WTC11 (cell line): ENCODE data around the gene UGT1A10. TPM values are rescaled to one million over a fixed set of nuclear protein-coding genes. Genes with fewer than 3 reads are reported as not detected.

Experiments used
- ATAC-seq: fragments of 200-7000 bp; cut with Tn5 transposase; 2 replicates; pipeline ENCODE4 v1.10.0; 2021; ENCODE audit warnings: mild to moderate bottlenecking, moderate library complexity
- CTCF ChIA-PET: fragments of 300-600 bp; sonication (Branson Sonifier 250); formaldehyde crosslinking; loops from one replicate; lab custom pipeline; 2021; ENCODE audit warnings: antibody characterized with exemption; lab: Charles Lee
- POLR2A ChIA-PET: fragments of 350-600 bp; sonication (Branson Sonifier 250); formaldehyde crosslinking; loops from one replicate; lab custom pipeline; 2021; ENCODE audit warnings: antibody characterized with exemption; lab: Charles Lee
- DNase-seq: peaks from one replicate; pipeline ENCODE4 v3.0.0; 2021; ENCODE audit warnings: low spot score
- H3K27ac Mint-ChIP-seq: 2 replicates; pipeline ENCODE4 v1.8.0; 2021; ENCODE audit warnings: mixed read lengths
- H3K27me3 Mint-ChIP-seq: 2 replicates; pipeline ENCODE4 v1.8.0; 2021; ENCODE audit warnings: low read depth, mild to moderate bottlenecking, moderate library complexity, mixed read lengths
- H3K36me3 Mint-ChIP-seq: 2 replicates; pipeline ENCODE4 v1.8.0; 2021; ENCODE audit warnings: mixed read lengths
- H3K4me1 Mint-ChIP-seq: 2 replicates; pipeline ENCODE4 v1.8.0; 2022; ENCODE audit warnings: mixed read lengths
- H3K4me3 Mint-ChIP-seq: 2 replicates; pipeline ENCODE4 v1.8.0; 2021; ENCODE audit warnings: mild to moderate bottlenecking, moderate library complexity, mixed read lengths
- H3K9me3 Mint-ChIP-seq: 2 replicates; pipeline ENCODE4 v1.8.0; 2021; ENCODE audit warnings: mixed read lengths
- CBFB ChIP-seq: sonication (generic); formaldehyde crosslinking; IDR thresholded peaks from 2 replicates; pipeline ENCODE4 v1.8.1; 2022; ENCODE audit warnings: mild to moderate bottlenecking, low read depth, missing genetic modification reagents
- ESRRA ChIP-seq: sonication (generic); formaldehyde crosslinking; IDR thresholded peaks from 2 replicates; pipeline ENCODE4 v1.8.1; 2022; ENCODE audit warnings: mild to moderate bottlenecking, missing genetic modification reagents, borderline replicate concordance
- FOXP1 ChIP-seq: sonication (generic); formaldehyde crosslinking; IDR thresholded peaks from 2 replicates; pipeline ENCODE4 v1.8.0; 2022; ENCODE audit warnings: missing genetic modification reagents, mild to moderate bottlenecking, moderate library complexity, borderline replicate concordance
- GABPB1 ChIP-seq: sonication (generic); formaldehyde crosslinking; IDR thresholded peaks from 2 replicates; pipeline ENCODE4 v1.8.1; 2023; ENCODE audit warnings: mild to moderate bottlenecking, missing genetic modification reagents
- GTF2I ChIP-seq: fragments of 250-450 bp; sonication (Bioruptor Pico); conservative IDR thresholded peaks from 2 replicates; pipeline ENCODE4 v1.4.0; 2021; ENCODE audit warnings: mild to moderate bottlenecking
- JAZF1 ChIP-seq: fragments of 250-450 bp; sonication (Bioruptor Pico); IDR thresholded peaks from 2 replicates; pipeline ENCODE4 v1.9.0; 2021; ENCODE audit warnings: moderate library complexity, mild to moderate bottlenecking, inconsistent platforms
- NR1H2 ChIP-seq: sonication (generic); formaldehyde crosslinking; IDR thresholded peaks from 2 replicates; pipeline ENCODE4 v1.9.0; 2021; ENCODE audit warnings: mild to moderate bottlenecking, moderate library complexity, missing genetic modification reagents
- NR3C1 ChIP-seq: sonication (generic); formaldehyde crosslinking; conservative IDR thresholded peaks from 2 replicates; pipeline ENCODE4 v1.8.1; 2023; ENCODE audit warnings: low read depth, mild to moderate bottlenecking, missing genetic modification reagents
- TCF7 ChIP-seq: sonication (generic); formaldehyde crosslinking; IDR thresholded peaks from 2 replicates; pipeline ENCODE4 v1.8.0; 2022; ENCODE audit warnings: mild to moderate bottlenecking, low read depth, missing genetic modification reagents, moderate library complexity
- TEAD1 ChIP-seq: sonication (generic); formaldehyde crosslinking; IDR thresholded peaks from 2 replicates; pipeline ENCODE4 v1.8.0; 2022; ENCODE audit warnings: mild to moderate bottlenecking, missing genetic modification reagents
- ZBTB21 ChIP-seq: sonication (generic); formaldehyde crosslinking; IDR thresholded peaks from 2 replicates; pipeline ENCODE4 v1.8.1; 2023; ENCODE audit warnings: mild to moderate bottlenecking, missing genetic modification reagents, borderline replicate concordance
- ZNF263 ChIP-seq: sonication (generic); formaldehyde crosslinking; IDR thresholded peaks from 2 replicates; pipeline ENCODE4 v1.8.1; 2022; ENCODE audit warnings: low read depth, mild to moderate bottlenecking, moderate library complexity, missing genetic modification reagents
- ZNF416 ChIP-seq: fragments of 250-450 bp; sonication (Bioruptor Pico); IDR thresholded peaks from 2 replicates; pipeline ENCODE4 v1.9.0; 2021; ENCODE audit warnings: mild to moderate bottlenecking, inconsistent platforms
- total RNA-seq: library from RNA; stranded (reverse); gene quantifications from 3 replicates; pipeline ENCODE4 v1.2.3, GENCODE V29; 2021
- TF ChIP-seq, protein P1 (sequence below): fragments of 250-450 bp; sonication (Bioruptor Pico); conservative IDR thresholded peaks from 2 replicates; pipeline ENCODE4 v1.9.0; 2021; ENCODE audit warnings: mild to moderate bottlenecking
- TF ChIP-seq, protein P2 (sequence below): sonication (generic); formaldehyde crosslinking; IDR thresholded peaks from 2 replicates; pipeline ENCODE4 v1.8.1; 2022; ENCODE audit warnings: mild to moderate bottlenecking, moderate library complexity, missing genetic modification reagents
- TF ChIP-seq, protein P3 (sequence below): sonication (generic); formaldehyde crosslinking; IDR thresholded peaks from 2 replicates; pipeline ENCODE4 v1.8.0; 2022; ENCODE audit warnings: mild to moderate bottlenecking, missing genetic modification reagents

The UGT1A10 gene
- total RNA-seq, 1 experiment from 2014 or later = not detected

DNA sequence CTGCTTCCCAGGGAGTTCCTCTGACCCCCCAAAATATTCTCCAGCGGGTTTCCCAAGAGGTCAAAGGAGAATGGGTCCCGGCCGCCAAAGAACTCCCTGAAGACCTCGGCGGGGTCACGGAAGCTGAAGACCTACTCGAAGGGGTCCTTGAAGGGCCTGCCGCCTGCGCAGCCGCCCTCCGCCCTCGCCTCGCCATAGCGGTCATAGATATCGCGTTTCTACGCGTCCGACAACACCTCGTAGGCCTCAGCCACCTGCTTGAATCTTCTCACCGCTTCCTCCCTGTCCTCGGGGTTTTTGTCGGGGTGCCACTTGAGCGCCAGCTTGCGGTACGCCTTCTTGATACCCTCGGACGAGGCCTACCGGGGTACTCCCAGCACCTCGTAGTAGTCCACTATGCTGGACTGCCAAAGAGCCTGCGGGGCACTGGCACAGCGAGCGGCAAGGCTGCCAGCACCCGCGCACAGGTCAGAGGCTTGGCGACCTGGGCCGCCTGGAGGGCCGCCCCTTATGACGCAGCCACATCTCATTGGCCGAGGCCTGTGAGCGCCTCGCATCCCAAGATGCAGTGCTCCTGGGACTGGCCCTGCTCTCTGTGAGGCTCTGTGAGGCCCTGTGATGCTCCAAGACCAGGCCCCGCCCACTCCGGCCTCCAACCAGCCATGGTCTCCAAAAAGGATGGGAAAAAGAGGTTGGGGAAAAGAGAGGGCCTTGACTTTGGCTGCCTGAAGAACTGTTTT, 118.8 kb downstream of the UGT1A10 start (continued):
- TF ChIP-seq, protein P1, sequence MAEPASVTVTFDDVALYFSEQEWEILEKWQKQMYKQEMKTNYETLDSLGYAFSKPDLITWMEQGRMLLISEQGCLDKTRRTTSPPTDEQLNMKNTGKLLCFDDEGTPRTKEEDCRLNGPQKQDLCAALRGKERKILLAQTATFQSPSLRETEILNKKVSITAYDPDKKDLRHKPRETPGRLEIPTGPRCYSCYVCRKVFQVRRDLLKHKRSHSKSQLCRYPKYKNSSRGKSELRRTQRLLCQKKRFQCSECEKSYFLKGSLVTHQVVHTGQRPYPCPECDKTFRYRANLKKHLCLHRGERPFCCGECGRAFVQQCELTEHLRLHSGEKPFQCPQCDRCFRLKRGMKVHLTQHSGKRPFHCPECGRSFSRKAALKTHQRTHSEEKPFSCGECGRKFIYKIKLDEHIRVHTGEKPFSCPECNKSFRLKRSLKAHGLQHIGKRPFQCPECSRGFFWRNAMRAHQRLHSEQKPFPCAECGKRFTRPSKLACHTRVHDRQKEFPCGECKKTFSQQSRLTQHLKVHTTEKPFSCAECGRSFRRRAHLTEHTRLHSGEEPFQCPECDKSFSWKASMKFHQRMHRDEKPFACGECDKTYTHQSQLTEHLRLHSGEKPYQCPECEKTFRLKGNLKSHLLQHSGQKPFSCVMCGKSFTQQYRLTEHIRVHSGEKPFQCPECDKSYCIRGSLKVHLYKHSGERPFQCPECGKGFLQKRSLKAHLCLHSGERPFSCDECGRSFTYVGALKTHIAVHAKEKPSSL (CRISPR knock-in tag) = no peak
- TF ChIP-seq, all 79 proteins: peak for 0

DNA sequence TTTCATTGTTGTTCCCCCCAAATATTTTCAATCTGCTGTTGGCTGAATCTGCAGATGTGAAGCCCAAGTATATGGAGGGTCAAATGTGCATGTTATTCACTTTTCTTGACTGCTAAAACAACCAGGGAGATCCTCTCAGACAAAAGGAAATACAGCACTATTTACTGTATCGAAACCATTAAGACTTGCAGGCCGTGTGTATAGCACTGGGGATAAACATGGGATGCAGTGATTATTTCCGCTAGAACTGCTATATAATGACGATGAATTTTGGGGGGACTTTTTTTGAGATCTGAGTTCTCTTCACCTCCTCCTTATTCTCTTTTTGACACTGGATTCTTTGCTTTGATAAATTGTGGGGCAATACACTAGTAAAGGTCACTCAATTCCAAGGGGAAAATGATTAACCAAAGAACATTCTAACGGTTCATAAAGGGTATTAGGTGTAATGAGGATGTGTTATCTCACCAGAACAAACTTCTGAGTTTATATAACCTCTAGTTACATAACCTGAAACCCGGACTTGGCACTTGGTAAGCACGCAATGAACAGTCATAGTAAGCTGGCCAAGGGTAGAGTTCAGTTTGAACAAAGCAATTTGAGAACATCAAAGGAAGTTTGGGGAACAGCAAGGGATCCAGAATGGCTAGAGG, 120.3 kb downstream of the UGT1A10 start:
- TF ChIP-seq ZBTB21 (CRISPR knock-in tag) (no peak), NR3C1 (CRISPR knock-in tag) (no peak), TEAD1 (CRISPR knock-in tag) (no peak), GTF2I (CRISPR knock-in tag) (no peak), FOXP1 (CRISPR knock-in tag) (no peak), GABPB1 (CRISPR knock-in tag) (peak; percentile 73)
- no peak for ATAC-seq
- H3K4me3 Mint-ChIP-seq = no peak overlapping the region
- POLR2A ChIA-PET = no interaction called here
- no peak overlapping the region for H3K27ac Mint-ChIP-seq
- H3K27me3 Mint-ChIP-seq = peaks cover 9% of the 10 kb centered on the region
- DNase-seq = no peak
- peaks cover 32% of the 10 kb centered on the region for H3K9me3 Mint-ChIP-seq
- no peaks in the 10 kb centered on the region for H3K4me1 Mint-ChIP-seq
- peaks cover 10% of the 10 kb centered on the region for H3K36me3 Mint-ChIP-seq
- CTCF ChIA-PET = no interaction called here

DNA sequence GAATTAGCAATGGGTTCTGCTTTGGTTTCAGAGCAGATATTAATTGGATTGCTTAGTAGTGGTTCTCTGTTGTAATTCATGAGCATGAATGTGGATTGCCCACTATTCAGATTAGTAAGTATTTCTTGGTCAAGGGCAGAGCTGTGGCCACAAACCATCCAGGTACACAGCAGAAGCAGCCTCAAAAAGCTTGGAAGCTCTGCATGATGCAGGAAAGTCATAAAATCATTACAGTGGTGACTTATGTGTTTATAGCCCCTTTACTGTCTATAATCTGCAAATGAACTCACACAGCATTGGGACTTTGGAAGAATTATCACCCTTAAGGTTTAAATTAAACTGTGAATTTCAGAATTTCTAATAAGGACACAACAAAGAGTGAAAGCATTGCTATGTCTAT, 121.9 kb downstream of the UGT1A10 start:
- DNase-seq = no peak
- Mint-ChIP-seq H3K9me3 (peaks cover 18% of the 10 kb centered on the region), H3K36me3 (no peaks in the 10 kb centered on the region), H3K4me1 (no peaks in the 10 kb centered on the region), H3K27ac (no peak overlapping the region), H3K27me3 (peaks cover 2% of the 10 kb centered on the region), H3K4me3 (no peak overlapping the region)
- ATAC-seq = no peak
- ChIA-PET CTCF (no interaction called here), POLR2A (no interaction called here)
- no peak for TF ChIP-seq ESRRA (CRISPR knock-in tag)

DNA sequence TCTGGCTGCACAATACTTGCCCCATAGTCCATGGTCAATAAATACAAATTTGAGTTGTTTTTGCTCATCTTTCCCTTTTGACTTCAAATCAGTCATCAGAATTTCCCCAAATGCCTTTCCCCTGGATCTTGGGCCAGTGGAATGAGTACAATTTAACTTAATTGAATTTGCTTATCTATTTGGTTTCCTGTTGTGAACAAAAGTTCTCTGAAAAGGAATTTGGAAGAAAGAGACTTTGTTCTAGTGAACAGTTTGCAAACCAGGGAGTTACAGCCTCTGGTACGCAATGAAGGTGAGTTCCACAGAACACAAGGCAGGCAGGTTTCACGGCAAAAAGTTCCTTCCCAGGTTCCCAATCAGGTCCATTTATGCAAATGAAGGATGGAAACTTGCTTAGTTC, 122.6 kb downstream of the UGT1A10 start:
- no peak for DNase-seq
- H3K4me1 Mint-ChIP-seq = no peaks in the 10 kb centered on the region
- H3K27me3 Mint-ChIP-seq = peaks cover 2% of the 10 kb centered on the region; the same call in 1 of the 2 replicates
- no peak overlapping the region for H3K4me3 Mint-ChIP-seq
- H3K9me3 Mint-ChIP-seq = peaks cover 12% of the 10 kb centered on the region
- CTCF ChIA-PET = interaction anchor here (0.9 kb wide), 1 partner anchor 310 kb away, joined by 3 read pairs; no protein-coding TSS in a partner anchor
- no peak for TF ChIP-seq ZNF263
- no peak for TF ChIP-seq ZNF416 (CRISPR knock-in tag)
- TF ChIP-seq NR1H2 = no peak
- TF ChIP-seq, protein P2, sequence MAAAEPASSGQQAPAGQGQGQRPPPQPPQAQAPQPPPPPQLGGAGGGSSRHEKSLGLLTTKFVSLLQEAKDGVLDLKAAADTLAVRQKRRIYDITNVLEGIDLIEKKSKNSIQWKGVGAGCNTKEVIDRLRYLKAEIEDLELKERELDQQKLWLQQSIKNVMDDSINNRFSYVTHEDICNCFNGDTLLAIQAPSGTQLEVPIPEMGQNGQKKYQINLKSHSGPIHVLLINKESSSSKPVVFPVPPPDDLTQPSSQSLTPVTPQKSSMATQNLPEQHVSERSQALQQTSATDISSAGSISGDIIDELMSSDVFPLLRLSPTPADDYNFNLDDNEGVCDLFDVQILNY (CRISPR knock-in tag) = no peak
- no peak for TF ChIP-seq JAZF1 (CRISPR knock-in tag)
- no peak for TF ChIP-seq TCF7 (CRISPR knock-in tag)
- TF ChIP-seq ESRRA (CRISPR knock-in tag) = no peak
- TF ChIP-seq NR3C1 (CRISPR knock-in tag) = no peak
- TF ChIP-seq, protein P3, sequence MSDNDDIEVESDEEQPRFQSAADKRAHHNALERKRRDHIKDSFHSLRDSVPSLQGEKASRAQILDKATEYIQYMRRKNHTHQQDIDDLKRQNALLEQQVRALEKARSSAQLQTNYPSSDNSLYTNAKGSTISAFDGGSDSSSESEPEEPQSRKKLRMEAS (CRISPR knock-in tag) = no peak
- TF ChIP-seq CBFB = no peak
- POLR2A ChIA-PET = no interaction called here
- H3K36me3 Mint-ChIP-seq = no peaks in the 10 kb centered on the region
- H3K27ac Mint-ChIP-seq = no peak overlapping the region
- ATAC-seq = no peak
